Smooth muscle cell (in vitro differentiated cells): ENCODE measurements around the gene LUM. TPM values are rescaled to one million over a fixed set of nuclear protein-coding genes. Genes with fewer than 3 reads are reported as not detected.

Experiments
- DNase-seq: peaks from one replicate; lab custom pipeline; 2025; ENCODE audit not compliant: unreplicated experiment; lab: John Stamatoyannopoulos, UW
- H2AFZ ChIP-seq: fragments of 200-600 bp; sonication (generic); 2 replicates; pipeline ENCODE4 v1.6.0; 2016; ENCODE audit warnings: antibody characterized with exemption, low read depth, mild to moderate bottlenecking
- H3F3A ChIP-seq: fragments of 200-600 bp; sonication (generic); 2 replicates; pipeline ENCODE4 v1.6.0; 2017; ENCODE audit warnings: antibody characterized with exemption, low read depth
- H3K27ac ChIP-seq: fragments of 200-600 bp; sonication (generic); 2 replicates; pipeline ENCODE4 v1.5.1; 2016; ENCODE audit warnings: low read depth, mild to moderate bottlenecking
- H3K27me3 ChIP-seq: fragments of 200-600 bp; sonication (generic); 2 replicates; pipeline ENCODE4 v1.6.1; 2016; ENCODE audit warnings: low read depth, mild to moderate bottlenecking
- H3K36me3 ChIP-seq: fragments of 200-600 bp; sonication (generic); 2 replicates; pipeline ENCODE4 v1.5.1; 2016; ENCODE audit warnings: low read depth
- H3K4me1 ChIP-seq: fragments of 200-600 bp; sonication (generic); 2 replicates; pipeline ENCODE4 v1.5.1; 2016; ENCODE audit warnings: low read depth
- H3K4me2 ChIP-seq: fragments of 200-600 bp; sonication (generic); 2 replicates; pipeline ENCODE4 v1.6.0; 2016; ENCODE audit warnings: mild to moderate bottlenecking
- H3K4me3 ChIP-seq: fragments of 200-600 bp; sonication (generic); 2 replicates; pipeline ENCODE4 v1.5.1; 2016; ENCODE audit warnings: mild to moderate bottlenecking
- H3K79me2 ChIP-seq: fragments of 200-600 bp; sonication (generic); 2 replicates; pipeline ENCODE4 v1.6.0; 2016; ENCODE audit warnings: low read depth, mild to moderate bottlenecking
- H3K9ac ChIP-seq: fragments of 200-600 bp; sonication (generic); 2 replicates; pipeline ENCODE4 v1.6.0; 2016; ENCODE audit warnings: low read depth
- H3K9me3 ChIP-seq: fragments of 200-600 bp; sonication (generic); replicated peaks from 2 replicates; pipeline ENCODE4 v1.5.1; 2016; ENCODE audit warnings: low read depth
- H4K20me1 ChIP-seq: fragments of 200-600 bp; sonication (generic); 2 replicates; pipeline ENCODE4 v1.6.0; 2016; ENCODE audit warnings: low read depth
- WGBS: methylation state at CpG from one replicate; pipeline ENCODE4 v1.1.7; 2016; ENCODE audit warnings: low lambda C conversion rate; 5-methylcytosine and 5-hydroxymethylcytosine counted together
- polyA plus RNA-seq: library from polyadenylated mRNA; unstranded; fragments of >200 nt; fragmentation: Nextera tagmentation; extraction: Ambion mirVana; gene quantifications from 2 replicates; pipeline ENCODE4 v1.2.1, GENCODE V29; 2016
- total RNA-seq: library from RNA; depleted of rRNA; stranded (reverse); fragments of >200 nt; gene quantifications from 2 replicates; pipeline ENCODE4 v1.2.3, GENCODE V29; 2014
- TF ChIP-seq, protein P1 (sequence below): fragments of 200-600 bp; sonication (generic); IDR thresholded peaks from 2 replicates; pipeline ENCODE4 v1.5.1; 2017; ENCODE audit warnings: borderline replicate concordance, mild to moderate bottlenecking, antibody characterized with exemption; ENCODE audit not compliant: insufficient read depth, poor library complexity, severe bottlenecking

Gene LUM, protein sequence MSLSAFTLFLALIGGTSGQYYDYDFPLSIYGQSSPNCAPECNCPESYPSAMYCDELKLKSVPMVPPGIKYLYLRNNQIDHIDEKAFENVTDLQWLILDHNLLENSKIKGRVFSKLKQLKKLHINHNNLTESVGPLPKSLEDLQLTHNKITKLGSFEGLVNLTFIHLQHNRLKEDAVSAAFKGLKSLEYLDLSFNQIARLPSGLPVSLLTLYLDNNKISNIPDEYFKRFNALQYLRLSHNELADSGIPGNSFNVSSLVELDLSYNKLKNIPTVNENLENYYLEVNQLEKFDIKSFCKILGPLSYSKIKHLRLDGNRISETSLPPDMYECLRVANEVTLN
- 7,849 and 9,477 TPM in 2 replicates for total RNA-seq
- 4,053 and 5,541 TPM in 2 replicates for polyA plus RNA-seq

- Histone ChIP-seq H3K36me3 (no peaks in the 10 kb centered on the region), H3K27ac (peak within 1 kb of the TSS; percentile 98), H3K9ac (peak within 1 kb of the TSS; percentile 94), H3F3A (peaks cover 30% of the 10 kb centered on the region), H3K9me3 (no peaks in the 10 kb centered on the region), H3K4me1 (no peaks in the 10 kb centered on the region), H2AFZ (peak within 1 kb of the TSS; percentile 8), H4K20me1 (no peaks in the 10 kb centered on the region), H3K4me2 (peak within 1 kb of the TSS; percentile 89), H3K4me3 (peak within 1 kb of the TSS; percentile 80), H3K27me3 (no peaks in the 10 kb centered on the region), H3K79me2 (peaks cover 51% of the 10 kb centered on the region)
- DNase-seq: peak; percentile 11
- WGBS: 12% methylated on average over 7 of the region's 7 CpGs
- TF ChIP-seq, protein P1, sequence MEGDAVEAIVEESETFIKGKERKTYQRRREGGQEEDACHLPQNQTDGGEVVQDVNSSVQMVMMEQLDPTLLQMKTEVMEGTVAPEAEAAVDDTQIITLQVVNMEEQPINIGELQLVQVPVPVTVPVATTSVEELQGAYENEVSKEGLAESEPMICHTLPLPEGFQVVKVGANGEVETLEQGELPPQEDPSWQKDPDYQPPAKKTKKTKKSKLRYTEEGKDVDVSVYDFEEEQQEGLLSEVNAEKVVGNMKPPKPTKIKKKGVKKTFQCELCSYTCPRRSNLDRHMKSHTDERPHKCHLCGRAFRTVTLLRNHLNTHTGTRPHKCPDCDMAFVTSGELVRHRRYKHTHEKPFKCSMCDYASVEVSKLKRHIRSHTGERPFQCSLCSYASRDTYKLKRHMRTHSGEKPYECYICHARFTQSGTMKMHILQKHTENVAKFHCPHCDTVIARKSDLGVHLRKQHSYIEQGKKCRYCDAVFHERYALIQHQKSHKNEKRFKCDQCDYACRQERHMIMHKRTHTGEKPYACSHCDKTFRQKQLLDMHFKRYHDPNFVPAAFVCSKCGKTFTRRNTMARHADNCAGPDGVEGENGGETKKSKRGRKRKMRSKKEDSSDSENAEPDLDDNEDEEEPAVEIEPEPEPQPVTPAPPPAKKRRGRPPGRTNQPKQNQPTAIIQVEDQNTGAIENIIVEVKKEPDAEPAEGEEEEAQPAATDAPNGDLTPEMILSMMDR: no peak
These were observed at the start of gene LUM for GRCh38 chr12:91111366-91112325. TSS of gene LUM (minus strand) at chr12:91111494. CDS start at chr12:91108979, 2,515 bp downstream.

DNA sequence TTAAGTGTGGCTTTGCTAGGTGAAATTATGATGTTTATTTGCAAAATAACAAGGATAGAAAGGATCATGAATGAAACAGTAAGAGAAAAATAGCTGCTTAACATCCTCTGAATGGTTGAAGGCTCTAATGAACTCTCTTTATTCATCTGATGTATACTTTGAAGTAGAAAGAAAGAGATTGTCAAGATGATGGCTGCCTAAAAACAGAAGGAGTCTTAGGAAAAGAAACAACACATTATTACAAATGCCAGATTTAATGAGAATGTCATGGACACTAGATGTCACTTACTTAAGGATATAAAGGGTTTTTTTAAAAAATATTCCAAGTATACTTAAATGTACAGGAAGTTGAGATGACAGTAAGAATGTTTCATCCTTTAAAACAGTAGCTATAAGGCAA, 49.7 kb upstream of the LUM start:
- DNase-seq: no peak

DNA sequence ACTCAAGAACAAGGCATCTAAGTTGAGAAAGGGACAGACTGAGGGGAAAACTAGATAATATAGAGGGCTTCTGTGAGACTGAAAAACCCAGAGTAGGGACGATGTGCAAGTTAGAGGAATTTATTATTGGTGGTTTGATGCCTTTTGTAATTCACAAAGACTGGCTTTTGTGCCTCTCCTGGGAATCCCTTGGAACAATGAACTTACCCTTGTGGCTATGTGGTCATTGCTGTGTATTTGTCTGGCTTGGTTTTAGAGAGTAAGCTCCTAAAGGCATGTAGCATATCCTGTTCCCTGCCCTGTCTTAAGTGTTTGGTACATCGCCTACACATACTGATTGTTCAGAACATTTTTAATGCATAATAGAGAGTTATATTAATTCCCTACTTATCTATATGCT, 44.7 kb upstream of the LUM start:
- H3K4me1 ChIP-seq: no peaks in the 10 kb centered on the region
- H3K9ac ChIP-seq: no peak overlapping the region
- H3K27me3 ChIP-seq: no peaks in the 10 kb centered on the region
- 82% methylated on average over 2 of the region's 2 CpGs for WGBS
- H3K27ac ChIP-seq: peak overlapping the region; percentile 30
- H3F3A ChIP-seq: no peaks in the 10 kb centered on the region
- H3K4me3 ChIP-seq: no peak overlapping the region
- H3K36me3 ChIP-seq: peaks cover 23% of the 10 kb centered on the region
- H3K79me2 ChIP-seq: peaks cover 22% of the 10 kb centered on the region
- no peaks in the 10 kb centered on the region for H3K9me3 ChIP-seq
- H2AFZ ChIP-seq: no peak overlapping the region
- no peak for DNase-seq
- H3K4me2 ChIP-seq: no peak overlapping the region
- TF ChIP-seq, protein P1: no peak
- H4K20me1 ChIP-seq: no peaks in the 10 kb centered on the region

More for the DNA sequence above, 49.7 kb upstream of the LUM start:
- TF ChIP-seq, protein P1: no peak
- H3K9me3 ChIP-seq: peaks cover 6% of the 10 kb centered on the region
- H4K20me1 ChIP-seq: no peaks in the 10 kb centered on the region
- no peaks in the 10 kb centered on the region for H3K27me3 ChIP-seq
- no peak overlapping the region for H3K4me2 ChIP-seq
- peak overlapping the region; percentile 13 for H3K27ac ChIP-seq
- H3K79me2 ChIP-seq: peaks cover 35% of the 10 kb centered on the region
- no peak overlapping the region for H3K9ac ChIP-seq
- peaks cover 27% of the 10 kb centered on the region for H3K36me3 ChIP-seq
- no peak overlapping the region for H2AFZ ChIP-seq
- peaks cover 5% of the 10 kb centered on the region for H3F3A ChIP-seq
- no peaks in the 10 kb centered on the region for H3K4me1 ChIP-seq
- no peak overlapping the region for H3K4me3 ChIP-seq
